NCI-H187 treated with DMSO at 0.1 percent for 48 hours (cell line): ENCODE data around the gene TMEM164.
"Not testable (repeated sequence)": the region's sequence is repeated elsewhere in the genome, so short reads cannot be mapped to it uniquely, and the experiment has no call there.

ENCODE experiments used
- DNase-seq: peaks from one replicate; lab custom pipeline; 2025; lab: John Stamatoyannopoulos, UW

The TMEM164 gene

DNA sequence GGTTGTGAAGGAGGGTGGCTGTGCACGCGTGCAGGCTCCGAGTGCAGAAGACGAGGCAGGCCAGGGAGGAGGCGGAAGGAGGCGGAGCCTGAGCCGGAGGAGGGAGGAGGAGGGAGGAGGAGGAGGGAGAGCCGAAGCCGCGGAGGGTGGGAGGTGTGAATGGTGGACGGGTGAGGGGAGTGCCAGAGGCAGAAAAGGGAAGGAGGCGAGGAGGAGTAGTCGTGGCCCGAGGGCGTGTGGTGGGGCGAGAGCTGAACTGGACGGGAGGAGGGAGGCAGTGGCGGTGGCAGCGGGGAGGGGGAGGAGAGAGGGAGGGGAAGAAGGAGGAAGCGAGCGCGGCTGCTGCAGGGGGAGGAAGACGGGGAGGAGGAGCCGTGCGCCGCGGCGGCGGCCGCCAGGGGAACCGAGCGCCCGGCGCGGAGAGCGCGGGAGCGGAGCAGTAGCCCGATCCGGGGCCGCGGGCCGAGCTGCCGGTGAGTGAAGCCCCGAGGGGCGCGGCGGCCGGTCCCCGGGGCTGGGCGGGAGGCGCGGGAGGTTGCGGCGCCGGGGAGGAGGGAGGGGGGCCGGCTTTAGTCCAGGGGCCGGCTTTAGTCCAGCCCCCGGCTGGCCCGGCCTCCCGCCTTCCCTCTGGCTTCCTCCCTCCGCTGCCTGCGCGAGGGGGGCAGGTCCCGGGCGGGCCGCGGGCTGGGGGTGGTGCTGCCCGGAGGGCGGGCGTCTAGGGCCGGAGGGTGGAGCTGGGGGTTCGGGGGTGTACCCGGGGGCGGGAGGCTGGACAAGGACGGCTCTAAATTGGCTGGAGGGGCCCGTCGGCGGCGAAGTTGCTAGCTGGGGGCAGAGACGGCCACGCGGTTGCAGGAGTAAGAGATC lies at the start of gene TMEM164:
TSS of gene TMEM164 (plus strand) at position 815 of the 867 bp plus-strand sequence. CDS start 661 bp downstream, outside the sequence.
- peak; percentile 43 for DNase-seq

DNA sequence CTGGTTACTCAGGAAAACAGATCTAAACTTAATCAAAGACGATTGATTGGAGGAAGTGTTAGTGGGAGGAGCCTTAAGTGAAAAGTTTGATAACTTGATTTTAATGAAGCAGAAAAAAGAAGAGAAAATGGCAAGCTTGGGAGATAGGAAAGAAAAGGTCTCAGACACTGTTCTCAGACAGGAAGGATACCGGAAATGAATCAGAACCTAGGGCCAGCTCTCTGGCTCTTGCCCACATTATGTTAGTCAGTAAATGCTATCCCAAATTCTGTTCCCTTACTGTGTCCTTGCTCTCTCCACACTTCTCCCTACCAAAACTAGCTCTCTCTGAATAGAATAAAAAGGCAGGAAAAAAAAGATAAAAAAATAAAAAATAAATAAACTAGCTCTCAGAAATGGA lies 48.6 kb upstream of the TMEM164 start:
- DNase-seq = no peak

DNA sequence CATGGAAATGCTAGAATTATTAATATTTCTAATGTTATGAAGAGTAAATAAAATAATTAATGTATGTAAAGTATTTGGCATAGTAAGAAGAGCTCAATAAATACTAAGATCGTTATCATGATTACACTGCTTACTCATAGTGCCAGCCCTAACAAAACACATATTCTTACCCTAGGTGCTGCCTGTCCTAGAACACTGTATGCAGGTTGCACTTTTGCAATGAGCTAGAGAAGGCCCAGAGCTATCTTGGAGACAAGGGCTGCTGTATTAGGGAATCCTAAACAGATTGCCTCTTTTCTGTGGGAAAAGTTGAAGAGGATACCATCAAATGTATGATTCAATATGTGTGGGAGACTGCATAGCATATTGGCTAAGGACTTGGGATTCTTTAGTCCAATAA lies 48.0 kb upstream of the TMEM164 start:
- no peak for DNase-seq

DNA sequence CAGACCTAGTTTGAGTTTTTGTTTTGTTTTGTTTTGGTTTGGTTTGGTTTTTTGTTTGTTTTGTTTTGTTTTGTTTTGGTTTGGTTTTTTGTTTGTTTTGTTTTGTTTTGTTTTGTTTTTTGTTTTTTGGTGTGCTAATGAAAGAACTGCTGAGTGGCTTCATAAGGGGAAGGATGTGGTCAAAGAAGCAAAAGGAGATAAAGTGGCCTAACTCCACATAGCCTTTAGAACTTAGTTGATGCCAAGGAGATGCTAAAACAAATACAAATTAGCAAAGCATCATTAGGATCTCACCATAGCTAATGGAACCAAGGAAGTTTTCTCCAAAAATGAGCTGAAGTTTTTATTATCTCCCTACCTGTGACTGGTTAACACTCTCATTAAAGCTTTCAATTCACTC lies 44.6 kb upstream of the TMEM164 start:
- DNase-seq = no peak

DNA sequence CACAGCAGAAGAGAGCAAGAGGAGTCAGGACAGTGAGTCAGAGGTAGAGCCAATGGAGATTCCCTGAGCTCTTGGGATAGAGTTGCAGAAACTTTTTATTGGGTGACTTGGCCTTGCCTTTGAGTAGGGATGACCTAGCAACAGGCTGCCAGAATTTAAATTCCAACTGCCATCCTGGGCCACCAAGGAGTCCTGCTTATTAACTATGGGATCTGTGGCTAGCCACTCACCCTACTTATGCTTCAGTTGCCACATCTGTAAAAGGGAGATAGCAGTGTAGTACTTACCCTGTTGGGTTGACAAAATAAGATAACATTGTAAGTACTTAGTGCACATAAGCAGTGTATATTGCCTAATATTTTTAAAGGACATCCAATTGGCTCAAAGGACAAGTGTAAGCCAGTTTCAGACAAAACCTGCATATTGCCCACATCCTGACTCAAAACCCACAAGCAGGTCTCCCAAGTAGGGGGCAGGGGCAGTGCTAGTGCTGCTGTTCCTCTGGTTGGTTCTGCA lies 43.5 kb upstream of the TMEM164 start:
- DNase-seq = no peak

DNA sequence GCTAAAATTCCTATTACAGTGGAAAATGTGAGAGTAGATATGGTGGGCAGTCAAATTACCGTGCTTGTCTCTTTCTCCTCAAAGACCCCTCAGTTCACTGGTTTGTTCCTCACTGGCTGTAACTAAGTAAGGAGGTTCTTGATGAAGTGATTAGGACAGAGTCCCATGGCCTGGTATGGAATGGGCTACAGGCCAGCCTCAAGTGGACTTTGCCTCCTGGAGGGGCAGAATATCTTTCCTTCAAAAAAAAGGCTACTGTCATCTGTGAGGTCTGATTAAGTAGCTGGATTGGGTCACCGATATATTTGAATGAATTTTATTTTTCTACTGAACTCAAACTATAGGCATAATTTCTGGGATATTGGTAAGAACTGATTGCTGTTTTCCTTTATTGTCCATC lies 38.5 kb upstream of the TMEM164 start:
- DNase-seq = no peak

DNA sequence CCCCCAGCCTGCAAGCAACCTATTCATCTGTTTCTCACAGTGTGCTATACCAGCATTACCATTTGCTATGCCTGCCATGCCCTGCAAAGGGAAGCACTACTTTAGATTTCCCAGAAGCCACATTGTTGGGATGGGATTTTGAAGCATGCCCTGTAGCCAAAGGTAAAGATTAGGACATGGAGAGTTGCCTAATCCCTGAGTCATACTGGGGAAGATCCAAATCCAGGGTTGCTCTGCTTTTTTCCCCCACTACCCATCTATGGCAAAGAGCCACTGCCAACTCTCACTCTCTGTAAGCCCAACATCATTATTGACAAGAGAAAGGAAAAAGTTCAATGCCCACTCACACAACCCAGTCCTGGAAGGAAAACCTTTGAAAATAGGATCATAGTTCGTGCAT lies 36.7 kb upstream of the TMEM164 start:
- no peak for DNase-seq

DNA sequence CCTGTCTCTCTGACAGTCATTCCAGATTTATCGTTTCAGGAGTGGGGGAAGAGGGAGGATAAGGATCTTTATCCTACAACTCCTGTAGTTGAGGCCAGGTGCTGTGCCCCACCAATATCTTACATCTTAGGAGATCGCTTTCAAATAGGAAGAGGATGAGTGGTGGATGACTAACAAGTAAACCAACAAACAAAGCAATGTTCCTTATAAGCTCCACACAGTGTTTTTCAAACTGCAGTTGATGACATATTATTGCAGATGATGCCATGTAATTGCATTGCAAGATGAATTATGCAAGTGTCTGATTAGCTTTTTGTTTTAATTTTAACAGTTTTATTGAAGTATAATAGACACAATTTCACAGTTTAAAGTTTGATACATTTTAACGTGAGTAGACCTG lies 35.8 kb upstream of the TMEM164 start:
- DNase-seq = no peak

DNA sequence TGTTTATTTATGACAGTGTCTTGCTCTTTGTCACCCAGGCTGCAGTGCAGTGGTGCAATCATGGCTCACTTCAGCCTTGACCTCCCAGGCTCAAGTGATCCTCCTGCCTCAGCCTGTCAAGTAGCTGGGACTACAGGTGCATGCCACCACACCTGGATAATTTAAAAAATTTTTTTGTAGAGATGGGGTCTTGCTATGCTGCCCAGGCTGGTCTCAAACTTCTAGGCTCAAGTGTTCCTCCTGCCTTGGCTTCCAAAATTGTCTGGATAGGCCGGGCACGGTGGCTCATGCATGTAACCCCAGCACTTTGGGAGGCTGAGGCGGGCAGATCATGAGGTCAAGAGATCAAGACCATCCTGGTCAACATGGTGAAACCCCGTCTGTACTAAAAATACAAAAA lies 32.1 kb upstream of the TMEM164 start:
- DNase-seq = not testable (repeated sequence)

DNA sequence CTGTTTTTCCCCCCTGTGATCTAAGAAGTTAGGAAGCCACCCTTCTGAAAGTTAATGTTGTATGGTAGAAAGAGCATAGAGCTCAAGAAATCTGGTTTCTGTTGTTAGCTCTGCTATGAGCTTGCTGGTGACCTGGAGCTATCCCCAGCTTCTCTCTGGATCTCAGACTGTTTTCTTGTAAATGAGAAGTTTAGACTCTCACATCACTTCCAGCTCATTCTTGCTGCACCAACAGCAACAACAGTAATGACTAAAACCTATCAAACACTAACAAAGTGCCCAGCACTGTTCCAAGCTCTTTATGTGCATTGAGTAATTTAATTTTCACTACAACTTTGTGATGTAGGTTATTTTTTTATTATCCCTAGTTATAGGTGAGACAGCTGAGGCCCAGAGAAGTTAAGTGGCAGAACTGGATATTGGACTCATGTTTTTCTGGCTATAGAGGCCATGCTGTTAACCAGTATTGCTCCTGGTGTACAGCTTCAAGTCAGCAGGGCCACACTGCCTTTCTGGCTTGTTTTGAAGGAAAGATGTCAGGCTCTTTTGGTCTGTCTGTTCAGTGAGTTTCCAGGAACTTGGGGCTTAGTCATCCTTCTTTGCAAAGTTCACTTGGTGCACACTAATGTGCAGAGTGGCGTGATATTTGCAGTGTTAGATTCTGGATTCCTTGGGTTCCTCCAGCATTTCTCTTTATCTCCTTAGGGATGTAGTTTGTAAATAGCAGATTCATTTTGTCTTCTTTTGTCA lies 27.8 kb upstream of the TMEM164 start:
- no peak for DNase-seq

DNA sequence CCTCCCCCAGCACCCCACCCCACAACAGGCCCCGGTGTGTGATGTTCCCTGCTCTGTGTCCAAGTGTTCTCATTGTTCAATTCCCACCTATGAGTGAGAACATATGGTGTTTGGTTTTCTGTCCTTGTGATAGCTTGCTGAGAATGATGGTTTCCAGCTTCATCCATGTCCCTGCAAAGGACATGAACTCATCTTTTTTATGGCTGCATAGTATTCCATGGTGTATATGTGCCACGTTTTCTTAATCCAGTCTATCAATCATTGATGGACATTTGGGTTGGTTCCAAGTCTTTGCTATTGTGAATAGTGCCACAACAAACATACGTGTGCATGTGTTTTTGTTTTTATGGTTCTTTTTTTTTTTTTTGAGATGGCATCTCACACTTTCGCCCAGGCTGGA lies 17.7 kb upstream of the TMEM164 start:
- not testable (repeated sequence) for DNase-seq

DNA sequence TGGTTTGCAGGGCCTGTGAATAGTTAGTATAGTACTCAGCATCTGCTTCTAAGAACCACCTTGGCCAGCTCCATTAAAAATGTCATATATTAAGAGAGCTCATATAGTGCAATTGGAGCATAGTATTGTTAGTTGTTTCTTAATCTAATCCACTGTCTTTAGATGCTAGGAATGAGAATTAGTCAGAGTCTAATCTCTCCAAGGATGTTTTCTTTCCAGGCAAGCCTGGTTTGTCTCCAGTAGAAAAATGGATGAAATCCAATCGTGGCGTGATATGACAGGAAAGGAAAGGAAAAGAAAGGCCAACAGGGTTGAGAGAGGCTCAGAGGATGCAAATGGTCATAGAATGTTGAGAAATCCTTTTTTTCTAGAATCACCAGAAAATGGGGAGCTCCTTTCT lies 15.0 kb upstream of the TMEM164 start:
- no peak for DNase-seq

DNA sequence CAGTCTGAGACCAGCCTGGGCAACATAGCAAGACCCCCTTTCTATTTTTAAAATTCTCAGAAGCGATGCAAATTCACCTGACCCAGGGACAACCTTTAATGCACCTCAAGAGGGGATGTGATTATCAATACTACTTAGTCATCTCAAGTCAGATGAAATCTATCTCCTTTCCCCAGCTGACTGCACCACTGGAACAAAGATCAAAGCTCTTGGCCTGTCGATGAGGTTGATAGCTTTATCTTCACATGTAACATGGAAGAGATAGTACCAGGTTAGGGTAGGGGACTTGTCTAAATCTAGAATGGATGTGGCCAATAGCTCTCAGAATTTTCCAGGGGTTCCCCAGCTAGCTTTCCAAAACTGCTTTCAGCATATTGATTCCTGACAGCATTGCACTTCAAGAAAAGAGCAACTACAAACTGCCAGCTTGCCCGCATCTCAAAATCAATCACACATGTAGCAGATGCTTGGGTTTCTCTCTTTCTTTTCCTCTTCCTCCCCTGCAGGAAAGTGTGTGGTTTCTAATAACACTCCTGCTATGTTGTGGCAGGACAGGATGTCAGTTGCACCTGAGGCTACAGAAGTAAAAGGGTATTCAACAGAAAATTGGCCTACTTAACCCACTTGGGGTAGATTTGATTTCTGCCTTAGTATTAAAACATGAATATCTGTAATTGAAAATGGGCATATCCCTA lies 12.2 kb upstream of the TMEM164 start:
- DNase-seq = no peak

DNA sequence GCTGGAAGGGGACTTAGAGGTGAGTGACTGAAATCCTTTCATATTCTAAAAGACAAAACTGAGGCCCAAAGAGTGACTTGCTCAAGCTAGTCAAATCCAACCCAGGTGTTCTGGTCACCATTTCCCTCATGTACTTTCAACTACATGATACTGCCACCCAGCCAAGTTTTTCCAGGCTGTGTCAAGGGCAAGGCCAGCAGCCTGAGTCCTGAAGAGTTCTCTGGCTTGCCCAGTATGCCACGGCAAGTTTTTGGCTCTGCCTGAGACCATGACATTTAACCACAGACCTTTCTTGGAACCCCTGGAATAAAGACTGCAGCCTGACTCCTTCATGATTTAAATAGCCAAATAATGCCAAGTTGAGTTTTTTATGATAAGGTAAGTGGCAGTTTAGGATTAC lies 10.7 kb upstream of the TMEM164 start:
- DNase-seq = no peak

DNA sequence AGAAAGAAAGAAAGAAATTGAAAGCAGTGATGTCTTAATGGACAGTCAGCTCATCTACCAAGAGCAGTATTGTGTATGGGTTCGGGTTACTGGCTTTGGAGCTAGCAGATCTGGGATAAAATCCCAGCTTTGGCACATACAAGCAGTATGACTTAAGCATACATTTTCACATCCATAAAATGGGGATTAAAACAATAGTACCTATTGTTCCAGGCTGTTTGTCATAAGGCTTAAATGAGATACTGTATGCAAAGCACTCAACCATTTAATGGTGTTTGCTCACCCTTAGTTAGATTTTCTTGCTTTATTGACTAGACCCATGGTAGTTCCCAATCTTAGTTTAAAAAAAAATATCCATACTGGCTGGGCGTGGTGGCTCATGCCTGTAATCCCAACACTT lies 7.8 kb upstream of the TMEM164 start:
- DNase-seq = no peak

DNA sequence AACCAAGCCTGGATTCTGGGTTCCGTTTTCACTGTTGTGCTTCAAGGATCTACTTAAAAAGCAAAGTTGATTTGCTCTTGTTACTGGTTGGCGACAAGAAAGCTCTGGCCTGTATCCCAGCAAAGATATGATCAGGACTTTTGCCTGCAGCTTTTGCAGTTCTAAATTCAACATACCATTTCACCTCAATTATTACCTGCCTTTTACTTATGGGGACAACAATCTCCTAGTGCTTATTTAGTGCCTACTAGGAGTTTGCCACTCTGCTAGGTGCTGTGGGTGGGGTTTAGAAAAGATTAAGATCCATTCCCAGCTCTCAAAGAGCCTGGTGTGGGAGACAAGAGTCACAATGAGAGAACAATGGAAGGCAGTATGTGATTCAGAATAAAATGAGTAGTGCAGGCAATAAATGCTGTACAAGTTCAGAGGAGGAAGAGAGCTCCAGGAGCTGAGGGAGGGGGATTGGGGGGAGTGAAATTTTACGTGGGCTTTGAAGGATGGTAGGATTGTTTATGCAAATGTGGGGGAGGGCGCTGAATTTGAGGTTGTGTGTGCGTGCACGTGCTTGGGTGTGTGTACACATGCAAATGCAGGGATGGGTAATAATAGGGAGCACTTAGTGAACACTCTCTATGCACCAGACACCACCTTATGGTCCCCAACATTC lies 5.0 kb upstream of the TMEM164 start:
- no peak for DNase-seq

DNA sequence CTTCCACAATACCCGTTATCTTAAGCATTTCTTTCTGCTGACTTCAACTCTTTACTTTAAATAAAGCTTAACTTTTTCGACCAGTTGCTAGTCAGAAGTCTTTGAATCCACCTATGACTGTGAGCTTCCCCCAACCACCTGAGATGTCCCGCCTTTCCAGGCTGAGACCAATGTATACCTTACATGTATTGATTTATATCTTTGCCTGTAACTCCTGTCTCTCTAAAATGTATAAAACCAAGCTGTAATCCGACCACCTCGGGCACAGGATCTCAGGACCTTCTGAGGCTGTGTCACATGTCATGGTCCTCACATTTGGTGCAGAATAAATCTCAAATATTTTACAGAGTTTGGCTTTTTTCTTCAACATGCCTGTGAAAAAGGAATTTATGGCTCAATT lies 2.9 kb upstream of the TMEM164 start:
- DNase-seq = no peak

DNA sequence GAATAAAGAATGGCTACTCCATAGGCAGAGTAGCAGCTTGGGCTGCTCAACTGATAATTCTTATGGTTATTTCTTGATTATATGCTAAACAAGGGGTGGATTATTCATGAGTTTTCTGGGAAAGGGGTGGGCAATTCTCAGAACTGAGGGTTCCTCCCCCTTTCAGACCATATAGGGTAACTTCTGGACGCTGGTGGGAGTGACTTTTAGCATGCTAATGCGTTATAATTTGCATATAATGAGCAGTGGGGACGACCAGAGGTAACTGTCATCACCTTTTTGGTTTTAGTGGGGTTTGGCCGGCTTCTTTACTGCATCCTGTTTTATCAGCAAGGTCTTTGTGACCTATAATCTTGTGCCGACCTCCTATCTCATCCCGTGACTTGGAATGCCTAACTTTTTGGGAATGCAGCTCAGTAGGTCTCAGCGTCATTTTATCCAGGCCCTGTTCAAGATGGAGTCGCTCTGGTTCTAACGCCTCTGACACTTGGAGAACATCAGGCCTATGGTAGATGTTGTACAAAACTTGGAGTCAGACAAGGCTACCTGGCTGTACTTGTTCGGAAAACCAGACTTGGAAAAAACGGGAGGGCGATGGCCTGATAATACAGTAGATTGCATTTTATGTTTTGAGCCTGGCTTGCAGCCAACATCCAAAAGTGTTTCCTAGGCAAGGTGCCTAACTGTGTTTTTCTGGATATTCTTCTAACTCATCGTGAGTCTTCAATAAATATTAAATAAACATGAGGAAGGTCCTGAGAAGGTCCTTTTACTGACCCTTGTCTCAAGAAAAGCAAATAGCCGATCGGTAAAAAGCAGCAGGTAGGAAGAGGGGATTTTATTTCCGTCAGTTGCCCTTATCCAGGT lies 1.8 kb upstream of the TMEM164 start:
- no peak for DNase-seq

DNA sequence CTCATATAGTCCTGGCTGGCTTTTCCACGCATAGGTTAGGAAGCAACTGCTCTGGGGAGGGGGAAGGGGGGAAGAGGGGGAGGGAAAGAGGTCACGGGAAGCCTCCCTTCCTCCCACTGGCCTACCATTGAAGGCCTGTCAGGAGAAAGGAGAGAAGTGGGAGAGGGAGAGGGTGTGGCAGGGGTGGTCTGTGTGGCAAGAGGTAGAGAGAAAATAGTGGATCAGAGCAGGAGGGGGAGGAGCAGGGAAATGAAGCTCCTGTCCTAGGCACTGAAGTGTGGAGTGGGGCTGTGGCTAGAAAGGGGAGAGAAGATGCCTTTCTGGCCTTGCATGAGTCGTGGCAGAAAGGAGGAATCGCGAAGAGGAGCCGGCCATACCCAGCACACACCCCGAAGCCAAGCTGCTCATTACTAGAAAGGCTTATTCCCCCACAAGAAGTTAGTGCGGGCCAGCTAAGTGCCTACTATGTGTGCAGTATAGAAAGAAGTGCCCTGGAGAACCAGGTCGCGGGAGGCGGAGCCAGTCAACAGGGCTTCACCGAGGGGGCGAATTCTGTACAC lies 1.1 kb upstream of the TMEM164 start:
- no peak for DNase-seq
